Measurements from ENCODE around the gene PHLDA2.
A peak's percentile ranks its signal among the peaks of the same experiment; 100 is the strongest.

Gene PHLDA2

GRCh38 chr11:2928605-2929530, at the start of gene PHLDA2:
Gene PHLDA2, minus strand, starts transcription at chr11:2929420. Its CDS starts 56 bp downstream, at chr11:2929364.
- peak; percentile 83 for DNase-seq (ENCODE audit: low spot score)

- DNase-seq (ENCODE audit: low spot score): no peak
These were observed 47.9 kb upstream of the PHLDA2 start for GRCh38 chr11:2977113-2977512.

DNA sequence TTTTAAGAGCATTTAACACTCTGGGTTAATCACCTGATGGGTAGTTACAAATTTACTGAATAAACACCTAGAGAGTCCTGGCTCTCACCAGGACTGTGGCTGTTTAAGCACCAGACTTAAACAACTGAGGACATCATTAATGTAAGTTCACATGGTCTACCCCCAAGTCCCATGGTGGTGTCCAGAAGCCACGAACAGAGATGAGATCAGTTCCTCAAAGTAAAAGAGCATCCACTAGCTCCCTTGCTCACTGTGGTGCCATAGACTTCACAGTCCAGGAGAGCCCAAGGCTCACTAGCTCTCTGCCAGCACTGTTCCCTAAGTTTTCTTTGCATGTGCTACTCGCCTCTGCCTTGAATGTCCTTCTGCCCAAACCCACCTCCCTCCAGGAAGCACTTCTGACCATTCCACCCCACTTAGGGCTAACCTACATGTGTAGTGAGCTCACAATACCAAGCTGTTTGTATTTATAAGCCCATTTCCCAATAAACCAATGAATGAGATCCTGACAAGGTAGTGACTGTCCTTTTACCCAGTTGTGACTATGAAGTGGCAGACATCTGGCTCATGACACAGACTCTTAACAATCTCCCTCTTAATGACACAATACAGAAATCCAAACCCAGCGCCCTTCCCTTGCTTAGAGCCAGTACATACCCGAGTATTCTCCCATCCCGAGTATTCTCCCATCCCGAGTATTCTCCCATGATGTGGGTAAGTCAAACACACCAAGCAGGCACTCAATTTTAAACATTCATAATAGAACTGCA, 47.3 kb upstream of the PHLDA2 start:
- no peak for DNase-seq (ENCODE audit: low spot score)

GRCh38 chr11:2975594-2975993, 46.4 kb upstream of the PHLDA2 start:
- peak; percentile 54 for DNase-seq (ENCODE audit: low spot score)

DNA sequence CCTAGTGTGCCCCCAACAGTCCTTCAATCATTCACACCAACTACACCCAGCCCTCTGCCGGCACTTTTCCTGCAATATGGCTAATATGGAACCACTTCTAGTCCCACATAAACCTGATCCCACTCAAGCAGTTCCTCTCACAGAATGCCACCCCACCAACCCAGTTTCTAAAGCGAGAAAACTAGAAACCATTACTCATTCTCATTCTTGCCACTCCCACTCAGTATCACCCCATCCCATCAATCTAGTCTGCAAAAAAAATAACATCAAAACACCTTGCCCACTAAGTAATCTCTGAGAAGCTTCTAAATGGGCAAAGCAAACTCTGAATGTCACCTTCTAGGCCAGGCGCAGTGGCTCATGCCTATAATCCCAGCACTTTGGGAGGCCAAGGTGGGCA, 45.1 kb upstream of the PHLDA2 start:
- DNase-seq (ENCODE audit: low spot score): no peak

DNA sequence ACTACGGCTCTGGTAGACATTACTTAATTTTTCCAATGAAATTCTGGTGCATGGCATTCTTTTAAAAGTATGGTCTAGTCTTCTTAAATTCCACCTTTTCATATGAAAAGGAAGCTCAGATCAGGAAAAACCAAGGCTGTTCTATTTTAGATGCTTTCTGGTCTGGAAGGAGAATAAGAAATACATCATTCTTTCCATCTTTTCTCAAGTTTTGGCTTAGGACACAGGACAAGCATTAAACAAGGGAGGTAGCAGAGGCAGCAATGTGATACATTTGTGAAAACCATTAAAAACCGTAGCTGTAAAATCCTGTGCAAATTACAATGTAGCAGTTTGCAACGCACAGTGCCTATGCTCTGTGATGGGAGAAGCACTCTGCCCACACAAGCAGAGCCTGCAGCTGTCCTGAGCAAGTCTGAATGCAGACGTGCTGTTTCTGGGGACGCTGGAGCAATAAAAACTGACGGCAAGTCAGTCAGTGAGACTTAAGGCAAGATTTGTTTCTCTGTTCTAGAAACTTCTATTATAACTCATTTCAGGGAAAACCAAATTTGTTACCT, 39.2 kb upstream of the PHLDA2 start:
- DNase-seq (ENCODE audit: low spot score): no peak

- no peak for DNase-seq (ENCODE audit: low spot score)
These were observed 35.6 kb upstream of the PHLDA2 start for GRCh38 chr11:2964782-2965181.

DNA sequence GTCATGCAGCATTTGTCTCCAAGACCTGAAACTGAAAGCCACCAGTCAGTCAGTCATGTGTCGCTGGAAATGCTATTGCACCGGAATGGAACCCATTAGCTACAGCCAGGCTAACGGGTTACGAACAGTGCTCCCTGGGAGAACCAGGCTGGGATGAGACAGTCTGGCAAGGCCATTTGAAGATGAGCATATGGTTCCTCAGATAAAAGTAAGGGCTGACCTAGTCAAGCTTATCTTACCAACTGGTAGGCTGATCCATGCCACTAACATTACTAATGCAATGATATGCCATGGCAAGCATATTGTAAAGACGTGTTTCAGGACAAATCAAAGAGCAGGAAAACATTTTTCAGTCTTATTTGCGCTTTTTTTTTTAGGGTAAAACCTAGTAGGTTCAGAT, 34.5 kb upstream of the PHLDA2 start:
- DNase-seq (ENCODE audit: low spot score): no peak

- DNase-seq (ENCODE audit: low spot score): no peak
These were observed 34.0 kb upstream of the PHLDA2 start for GRCh38 chr11:2963112-2963754.

DNA sequence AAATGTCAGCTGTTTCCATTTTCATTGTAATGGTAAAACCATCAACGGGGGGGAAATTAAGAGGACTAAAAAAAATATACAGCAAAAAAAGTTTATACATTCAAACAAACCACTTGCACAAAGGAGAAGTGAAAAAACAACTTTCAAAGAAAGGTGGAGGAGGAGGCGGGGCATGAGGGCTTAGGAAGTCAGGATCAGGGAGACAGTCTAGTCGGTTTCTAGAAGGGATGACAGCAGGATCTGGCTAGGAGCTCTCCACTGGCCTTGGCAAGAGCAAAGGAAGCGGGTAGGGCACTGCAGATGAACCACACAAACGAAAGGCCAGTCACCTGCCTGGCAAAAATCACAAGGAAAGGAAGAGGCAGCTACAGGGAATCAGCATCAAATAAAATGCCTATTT, 31.9 kb upstream of the PHLDA2 start:
- no peak for DNase-seq (ENCODE audit: low spot score)

GRCh38 chr11:2960139-2960538, 30.9 kb upstream of the PHLDA2 start:
- no peak for DNase-seq (ENCODE audit: low spot score)

GRCh38 chr11:2958251-2958650, 29.0 kb upstream of the PHLDA2 start:
- no peak for DNase-seq (ENCODE audit: low spot score)

- DNase-seq (ENCODE audit: low spot score): no peak
These were observed 26.8 kb upstream of the PHLDA2 start for GRCh38 chr11:2955906-2956476.

GRCh38 chr11:2954263-2954662, 25.0 kb upstream of the PHLDA2 start:
- no peak for DNase-seq (ENCODE audit: low spot score)

DNA sequence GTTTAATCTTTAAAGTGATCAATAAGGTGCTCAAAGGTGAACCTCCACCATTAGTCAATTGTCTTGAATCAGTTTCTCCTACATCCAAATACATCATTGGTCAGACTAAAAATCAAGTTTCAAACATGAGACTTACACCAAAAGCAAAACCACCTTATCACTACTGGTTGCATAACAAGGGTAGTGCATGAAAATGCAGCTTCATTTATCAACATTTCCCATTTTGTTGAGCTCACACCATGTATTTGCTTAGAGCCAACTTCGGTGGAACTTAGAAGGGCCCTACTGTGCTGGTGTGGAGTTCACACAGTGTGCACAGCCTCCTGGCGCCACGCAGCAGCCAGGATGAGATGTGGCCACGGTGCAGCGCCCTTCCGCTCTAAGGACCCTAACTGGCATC, 23.1 kb upstream of the PHLDA2 start:
- no peak for DNase-seq (ENCODE audit: low spot score)

GRCh38 chr11:2951231-2952110, 22.3 kb upstream of the PHLDA2 start:
- peak; percentile 70 for DNase-seq (ENCODE audit: low spot score)

DNA sequence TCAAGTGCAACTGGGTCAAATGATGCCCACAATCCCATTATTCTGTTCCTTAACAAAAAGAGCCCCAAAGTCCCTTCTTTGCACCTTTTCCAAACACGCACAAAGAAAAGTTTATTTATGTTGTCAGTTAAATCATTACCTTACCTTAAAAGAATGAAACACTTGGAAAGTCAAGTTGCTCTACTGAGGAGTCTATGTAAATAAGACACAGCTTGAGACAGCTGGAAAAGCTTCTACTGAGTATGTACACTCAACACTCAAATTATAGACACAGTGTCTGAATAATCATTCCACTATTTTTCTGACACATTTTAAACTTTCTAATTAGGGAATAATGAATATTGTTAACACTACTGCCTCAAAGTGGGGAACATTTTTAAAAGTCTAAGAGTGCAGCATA, 21.6 kb upstream of the PHLDA2 start:
- DNase-seq (ENCODE audit: low spot score): no peak

GRCh38 chr11:2949920-2950319, 20.7 kb upstream of the PHLDA2 start:
- no peak for DNase-seq (ENCODE audit: low spot score)

DNA sequence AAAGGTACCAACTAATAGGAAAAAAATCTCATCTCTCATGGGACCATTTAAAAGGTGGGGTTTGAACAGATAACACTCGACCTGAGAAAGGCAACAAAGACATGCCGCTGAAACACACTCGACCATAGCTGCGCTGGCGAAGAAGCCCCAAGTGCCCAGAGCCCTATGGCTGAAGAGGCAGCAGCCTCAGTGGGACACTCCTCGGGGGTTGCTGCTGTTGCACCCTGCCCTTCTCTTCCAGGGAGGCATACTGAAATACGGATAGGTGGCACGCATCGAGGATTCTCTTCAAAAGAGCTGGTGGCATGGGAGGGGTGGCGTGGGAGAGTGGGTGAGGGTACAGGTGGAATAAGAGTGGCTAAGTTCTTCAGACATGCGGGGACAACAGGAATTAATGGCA, 18.5 kb upstream of the PHLDA2 start:
- DNase-seq (ENCODE audit: low spot score): no peak

DNA sequence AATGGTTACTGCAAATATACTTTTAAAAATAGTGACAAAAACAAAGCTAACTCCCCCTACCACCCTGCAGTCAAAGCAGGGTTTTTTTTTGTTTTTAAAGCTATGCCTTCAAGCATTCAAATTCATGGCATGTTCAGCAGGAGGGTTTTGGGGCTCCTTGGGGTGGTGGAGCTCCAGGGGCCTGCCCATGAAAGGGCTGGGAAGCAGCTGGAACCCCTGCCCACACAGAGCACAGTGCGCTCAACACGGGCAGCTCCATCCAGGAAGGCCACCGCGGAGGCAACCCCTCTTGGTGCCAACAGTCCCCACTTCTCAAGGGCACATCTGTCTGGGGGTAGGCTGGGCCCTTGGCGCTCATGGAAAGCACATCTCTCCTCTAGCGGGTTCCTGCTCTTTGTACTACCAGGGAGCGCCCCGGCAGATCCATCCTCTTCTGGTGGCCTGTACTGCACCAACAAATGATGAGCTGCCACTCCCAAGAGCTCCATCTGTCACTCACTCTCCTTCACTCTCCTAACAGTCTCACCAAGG, 16.6 kb upstream of the PHLDA2 start:
- DNase-seq (ENCODE audit: low spot score): no peak

Data from AG08395 (cell line).